Measurements from ENCODE around the gene SH3BP4. TPM values are rescaled to one million over a fixed set of nuclear protein-coding genes. Genes with fewer than 3 reads are reported as not detected.

Gene SH3BP4
- total RNA-seq, 1 donor: 121 TPM

GRCh38 chr2:234995332-234996068 is 43.7 kb downstream of the SH3BP4 start:
- Histone ChIP-seq H4K20me1 (ENCODE audit: insufficient read depth, low read length) (peaks cover 11% of the 10 kb centered on the region), H3K36me3 (ENCODE audit: insufficient read depth, low read length) (peaks cover 56% of the 10 kb centered on the region), H3K27ac (ENCODE audit: low read depth, low read length) (peak overlapping the region; percentile 93), H3K27me3 (ENCODE audit: insufficient read depth, low read length) (no peaks in the 10 kb centered on the region), H3K4me1 (ENCODE audit: insufficient read depth, low read length) (peaks cover 61% of the 10 kb centered on the region), H3K79me2 (ENCODE audit: insufficient read depth, low read length) (peaks cover 91% of the 10 kb centered on the region), H3K4me3 (ENCODE audit: insufficient read depth, low read length) (no peak overlapping the region), H3K9me3 (ENCODE audit: low read depth, low read length) (no peaks in the 10 kb centered on the region), H2AFZ (ENCODE audit: low read length) (no peak overlapping the region), H3K4me2 (ENCODE audit: insufficient read depth, low read length) (peak overlapping the region; percentile 34)
- no peak for TF ChIP-seq CTCF (IDR thresholded peaks at IDR 0.05; ENCODE audit: extremely low read depth, low read depth, low read length)
- DNase-seq (ENCODE audit: insufficient read length, low spot score, missing footprints): peak; percentile 46

- Histone ChIP-seq H3K4me1 (ENCODE audit: insufficient read depth, low read length) (peaks cover 54% of the 10 kb centered on the region), H3K36me3 (ENCODE audit: insufficient read depth, low read length) (peaks cover 64% of the 10 kb centered on the region), H3K9me3 (ENCODE audit: low read depth, low read length) (no peaks in the 10 kb centered on the region), H4K20me1 (ENCODE audit: insufficient read depth, low read length) (peaks cover 11% of the 10 kb centered on the region), H3K27me3 (ENCODE audit: insufficient read depth, low read length) (no peaks in the 10 kb centered on the region), H3K4me2 (ENCODE audit: insufficient read depth, low read length) (peak overlapping the region; percentile 34), H3K27ac (ENCODE audit: low read depth, low read length) (peak overlapping the region; percentile 93), H3K79me2 (ENCODE audit: insufficient read depth, low read length) (peaks cover 91% of the 10 kb centered on the region), H2AFZ (ENCODE audit: low read length) (no peak overlapping the region), H3K4me3 (ENCODE audit: insufficient read depth, low read length) (peak overlapping the region; percentile 32)
- DNase-seq (ENCODE audit: insufficient read length, low spot score, missing footprints): peak; percentile 96
- TF ChIP-seq CTCF (IDR thresholded peaks at IDR 0.05; ENCODE audit: extremely low read depth, low read depth, low read length): peak; percentile 36
These were observed 44.5 kb downstream of the SH3BP4 start for GRCh38 chr2:234996069-234996940.

DNA sequence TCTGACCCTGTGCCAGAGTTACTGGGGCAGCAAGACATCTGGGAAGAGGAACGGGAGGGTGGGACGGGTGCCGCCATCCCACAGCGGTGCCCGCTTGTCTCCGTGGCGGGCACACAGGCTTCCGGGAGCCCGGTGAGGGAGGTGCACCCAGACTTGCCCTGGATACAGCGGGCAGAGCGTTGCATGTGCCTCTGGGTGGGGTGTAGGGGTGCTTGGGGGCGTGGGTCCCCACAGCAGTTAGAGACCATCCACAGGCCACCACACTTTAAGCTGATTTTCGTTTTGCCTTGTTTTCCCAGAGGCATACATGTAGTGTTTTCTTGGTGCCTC is 45.1 kb downstream of the SH3BP4 start:
- H3K4me2 ChIP-seq (ENCODE audit: insufficient read depth, low read length): peak overlapping the region; percentile 34
- no peak for DNase-seq (ENCODE audit: insufficient read length, low spot score, missing footprints)
- H3K27ac ChIP-seq (ENCODE audit: low read depth, low read length): peak overlapping the region; percentile 93
- no peak overlapping the region for H2AFZ ChIP-seq (ENCODE audit: low read length)
- peaks cover 48% of the 10 kb centered on the region for H3K4me1 ChIP-seq (ENCODE audit: insufficient read depth, low read length)
- H3K79me2 ChIP-seq (ENCODE audit: insufficient read depth, low read length): peaks cover 91% of the 10 kb centered on the region
- H3K27me3 ChIP-seq (ENCODE audit: insufficient read depth, low read length): no peaks in the 10 kb centered on the region
- no peak for TF ChIP-seq CTCF (IDR thresholded peaks at IDR 0.05; ENCODE audit: extremely low read depth, low read depth, low read length)
- H3K36me3 ChIP-seq (ENCODE audit: insufficient read depth, low read length): peaks cover 66% of the 10 kb centered on the region
- H3K4me3 ChIP-seq (ENCODE audit: insufficient read depth, low read length): peak overlapping the region; percentile 8
- peaks cover 7% of the 10 kb centered on the region for H4K20me1 ChIP-seq (ENCODE audit: insufficient read depth, low read length)
- H3K9me3 ChIP-seq (ENCODE audit: low read depth, low read length): no peaks in the 10 kb centered on the region

DNA sequence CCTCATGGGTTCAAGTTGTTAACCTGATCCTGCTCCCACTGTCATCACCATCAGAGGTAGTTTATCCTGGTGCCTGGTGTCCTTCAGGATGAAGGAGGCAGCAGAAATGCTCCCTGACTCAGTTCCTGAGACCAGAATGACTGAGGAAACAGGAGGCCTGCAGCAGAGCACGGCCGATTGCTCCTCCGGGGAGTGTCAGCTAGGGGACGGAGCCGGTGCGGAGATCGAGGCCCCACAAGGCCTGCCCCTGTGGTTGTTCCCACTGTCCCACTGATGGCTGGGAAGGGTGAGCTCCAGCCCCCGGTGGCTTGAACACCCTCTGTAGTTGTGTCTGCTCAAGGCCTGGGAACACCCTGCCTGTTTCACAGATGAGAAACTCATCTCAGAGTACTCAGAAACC is 45.6 kb downstream of the SH3BP4 start:
- no peak overlapping the region for H3K4me3 ChIP-seq (ENCODE audit: insufficient read depth, low read length)
- peaks cover 70% of the 10 kb centered on the region for H3K36me3 ChIP-seq (ENCODE audit: insufficient read depth, low read length)
- H3K27ac ChIP-seq (ENCODE audit: low read depth, low read length): peak overlapping the region; percentile 93
- H3K9me3 ChIP-seq (ENCODE audit: low read depth, low read length): no peaks in the 10 kb centered on the region
- H4K20me1 ChIP-seq (ENCODE audit: insufficient read depth, low read length): peaks cover 11% of the 10 kb centered on the region
- peaks cover 91% of the 10 kb centered on the region for H3K79me2 ChIP-seq (ENCODE audit: insufficient read depth, low read length)
- H3K27me3 ChIP-seq (ENCODE audit: insufficient read depth, low read length): no peaks in the 10 kb centered on the region
- peaks cover 48% of the 10 kb centered on the region for H3K4me1 ChIP-seq (ENCODE audit: insufficient read depth, low read length)
- peak overlapping the region; percentile 34 for H3K4me2 ChIP-seq (ENCODE audit: insufficient read depth, low read length)
- peak; percentile 83 for DNase-seq (ENCODE audit: insufficient read length, low spot score, missing footprints)
- no peak for TF ChIP-seq CTCF (IDR thresholded peaks at IDR 0.05; ENCODE audit: extremely low read depth, low read depth, low read length)
- H2AFZ ChIP-seq (ENCODE audit: low read length): no peak overlapping the region

Data from osteoblast (primary cell).